Lung (tissue), 12 donors: Measurements from ENCODE around the gene MYT1. TPM values are rescaled to one million over a fixed set of nuclear protein-coding genes. Genes with fewer than 3 reads are reported as not detected.

Experiments
- ATAC-seq: fragments of 200-7000 bp; cut with Tn5 transposase; one replicate; pipeline ENCODE4 v1.9.1; 2020; ENCODE audit warnings: moderate number of reproducible peaks; ENCODE audit not compliant: insufficient read depth, low FRiP score
- DNase-seq, 3 donors: peaks; one replicate each; pipeline ENCODE4 v3.0.0-alpha.2; 2013 to 2017
- H3K27ac ChIP-seq, 2 donors: one replicate each; pipeline ENCODE4 v1.5.1; 2013; ENCODE audit warnings: mild to moderate bottlenecking in 2 of 2, moderate library complexity in 2 of 2, control low read depth in 1 of 2, inconsistent platforms in 1 of 2, low read depth in 1 of 2, low read length in 1 of 2
- H3K27me3 ChIP-seq, 3 donors: one replicate each; pipeline ENCODE4 v1.5.1; 2013; ENCODE audit warnings: low read length in 2 of 3; ENCODE audit not compliant: control insufficient read depth in 3 of 3, insufficient read depth in 3 of 3
- H3K36me3 ChIP-seq, 4 donors: one replicate each; pipeline ENCODE4 v1.5.1; 2013; ENCODE audit warnings: low read length in 4 of 4, mild to moderate bottlenecking in 1 of 4, moderate library complexity in 1 of 4; ENCODE audit not compliant: control insufficient read depth in 4 of 4, insufficient read depth in 4 of 4
- H3K4me1 ChIP-seq, 5 donors: one replicate each; pipeline ENCODE4 v1.5.1; 2013; ENCODE audit warnings: low read length in 5 of 5, mild to moderate bottlenecking in 2 of 5, moderate library complexity in 1 of 5; ENCODE audit not compliant: control insufficient read depth in 5 of 5, insufficient read depth in 5 of 5
- H3K4me3 ChIP-seq: one replicate; pipeline ENCODE4 v1.5.1; 2013; ENCODE audit warnings: mild to moderate bottlenecking, control low read depth, moderate library complexity
- H3K9ac ChIP-seq, 2 donors: one replicate each; pipeline ENCODE4 v1.5.1; 2013; ENCODE audit warnings: low read length in 2 of 2, control low read depth in 1 of 2; ENCODE audit not compliant: insufficient read depth in 1 of 2
- H3K9me3 ChIP-seq, 4 donors: one replicate each; pipeline ENCODE4 v1.5.1; 2013; ENCODE audit warnings: low read length in 3 of 4, mild to moderate bottlenecking in 1 of 4, moderate library complexity in 1 of 4; ENCODE audit not compliant: control insufficient read depth in 4 of 4, insufficient read depth in 3 of 4
- WGBS, 2 donors: extraction: QIAGEN DNeasy Blood & Tissue Kit; methylation state at CpG; one replicate each; pipeline ENCODE4 v1.1.7; 2013; 5-methylcytosine and 5-hydroxymethylcytosine counted together
- polyA plus RNA-seq, 2 donors: library from polyadenylated mRNA; stranded (reverse); fragments of 200-250 nt; gene quantifications; one replicate each; pipeline ENCODE4 v1.2.1, GENCODE V29; 2013
- total RNA-seq, 2 donors: library from RNA; depleted of rRNA in 1 of 2; stranded (reverse); fragments of >200 nt in 1 of 2; gene quantifications; one replicate each; pipeline ENCODE4 v1.2.1, GENCODE V29; 2014 to 2021
- TF ChIP-seq, protein P1 (sequence below): IDR thresholded peaks from 2 replicates; pipeline ENCODE4 v1.5.1; 2012; ENCODE audit warnings: mild to moderate bottlenecking; ENCODE audit errors: control extremely low read depth, extremely low read depth
- donor health status: control.
- donor health status: control.
- donor health status: Bipolar disorder and iron deficiency.
- donor health status: healthy.
- donor health status: DM: yes; HTN: yes; CAD: no.

The MYT1 gene
- total and polyA plus RNA-seq, 4 donors = 0.03 to 0.40 (median 0.10) TPM; not detected in 1

DNA sequence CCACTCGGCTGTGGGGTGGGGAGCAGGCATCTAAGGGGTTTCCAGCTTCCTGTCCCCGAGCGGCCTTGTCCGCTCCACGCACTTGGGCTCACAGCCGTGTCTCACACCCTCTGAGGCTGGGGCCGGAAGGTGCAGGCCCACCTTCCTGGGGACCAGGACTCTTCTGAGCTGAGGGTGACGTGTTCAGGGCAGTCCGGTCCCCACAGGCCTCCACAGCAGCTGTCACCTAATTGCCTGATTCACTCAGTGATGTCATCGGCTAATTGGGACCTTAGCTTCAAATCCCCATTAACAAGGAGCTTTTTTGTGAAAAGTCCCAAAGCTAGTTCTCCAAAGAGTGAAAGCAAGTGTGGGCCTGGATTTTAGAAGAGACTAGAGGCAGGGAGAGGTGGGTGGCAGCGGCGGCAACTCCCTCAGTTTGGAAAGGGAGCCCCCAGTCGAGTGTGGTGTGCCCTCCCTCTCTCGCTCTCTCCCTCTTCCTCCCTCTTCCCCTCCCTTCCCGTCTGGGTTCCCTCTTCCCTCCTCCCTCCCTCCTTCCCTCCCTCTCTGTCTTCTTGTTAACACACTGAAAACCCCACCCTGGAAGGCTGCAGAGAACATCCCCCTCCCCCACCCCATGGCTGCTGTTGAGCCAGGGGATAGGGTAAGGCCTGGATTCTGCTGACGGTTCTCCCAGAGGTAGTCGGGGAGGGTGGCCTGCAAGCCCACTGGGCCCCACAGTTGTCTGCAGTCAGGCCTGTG lies 39.0 kb downstream of the MYT1 start:
- no peak for DNase-seq

DNA sequence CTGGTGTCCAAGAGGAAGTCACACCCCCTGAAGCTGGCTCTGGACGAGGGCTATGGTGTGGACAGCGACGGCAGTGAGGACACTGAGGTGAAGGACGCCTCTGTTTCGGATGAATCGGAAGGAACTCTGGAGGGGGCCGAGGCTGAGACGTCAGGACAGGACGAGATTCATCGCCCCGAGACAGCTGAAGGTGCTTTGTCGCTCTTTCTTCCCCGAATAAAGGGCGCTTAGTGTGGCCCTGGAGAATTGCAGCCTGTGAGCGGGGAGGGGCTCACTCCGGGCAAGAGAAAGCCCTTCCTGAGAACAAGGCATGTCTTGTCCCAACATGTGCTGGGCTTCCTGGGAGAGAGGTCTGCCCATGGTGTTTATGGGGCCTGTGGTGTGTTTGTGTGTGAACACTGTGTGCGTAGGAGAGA lies 41.4 kb downstream of the MYT1 start:
- ATAC-seq (no peak), DNase-seq (no peak)
- TF ChIP-seq, protein P1, sequence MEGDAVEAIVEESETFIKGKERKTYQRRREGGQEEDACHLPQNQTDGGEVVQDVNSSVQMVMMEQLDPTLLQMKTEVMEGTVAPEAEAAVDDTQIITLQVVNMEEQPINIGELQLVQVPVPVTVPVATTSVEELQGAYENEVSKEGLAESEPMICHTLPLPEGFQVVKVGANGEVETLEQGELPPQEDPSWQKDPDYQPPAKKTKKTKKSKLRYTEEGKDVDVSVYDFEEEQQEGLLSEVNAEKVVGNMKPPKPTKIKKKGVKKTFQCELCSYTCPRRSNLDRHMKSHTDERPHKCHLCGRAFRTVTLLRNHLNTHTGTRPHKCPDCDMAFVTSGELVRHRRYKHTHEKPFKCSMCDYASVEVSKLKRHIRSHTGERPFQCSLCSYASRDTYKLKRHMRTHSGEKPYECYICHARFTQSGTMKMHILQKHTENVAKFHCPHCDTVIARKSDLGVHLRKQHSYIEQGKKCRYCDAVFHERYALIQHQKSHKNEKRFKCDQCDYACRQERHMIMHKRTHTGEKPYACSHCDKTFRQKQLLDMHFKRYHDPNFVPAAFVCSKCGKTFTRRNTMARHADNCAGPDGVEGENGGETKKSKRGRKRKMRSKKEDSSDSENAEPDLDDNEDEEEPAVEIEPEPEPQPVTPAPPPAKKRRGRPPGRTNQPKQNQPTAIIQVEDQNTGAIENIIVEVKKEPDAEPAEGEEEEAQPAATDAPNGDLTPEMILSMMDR = no peak
- no peak overlapping the region for H3K9ac ChIP-seq
- 78 to 81% methylated on average over 17 of the region's 17 CpGs for WGBS, 2 donors
- H3K27ac ChIP-seq = no peak overlapping the region
- no peaks in the 10 kb centered on the region for H3K9me3 ChIP-seq
- no peaks in the 10 kb centered on the region for H3K4me1 ChIP-seq
- no peak overlapping the region for H3K4me3 ChIP-seq
- H3K27me3 ChIP-seq = no peaks in the 10 kb centered on the region
- no peaks in the 10 kb centered on the region for H3K36me3 ChIP-seq

More for the DNA sequence above, 39.0 kb downstream of the MYT1 start:
- Histone ChIP-seq H3K4me3 (no peak overlapping the region), H3K9me3 (no peaks in the 10 kb centered on the region), H3K27me3 (no peaks in the 10 kb centered on the region), H3K4me1 (no peaks in the 10 kb centered on the region), H3K9ac (no peak overlapping the region), H3K36me3 (no peaks in the 10 kb centered on the region), H3K27ac (no peak overlapping the region)
- no peak for ATAC-seq
- TF ChIP-seq, protein P1 = no peak
- WGBS, 2 donors = 68 to 80% methylated on average over 17 of the region's 17 CpGs

DNA sequence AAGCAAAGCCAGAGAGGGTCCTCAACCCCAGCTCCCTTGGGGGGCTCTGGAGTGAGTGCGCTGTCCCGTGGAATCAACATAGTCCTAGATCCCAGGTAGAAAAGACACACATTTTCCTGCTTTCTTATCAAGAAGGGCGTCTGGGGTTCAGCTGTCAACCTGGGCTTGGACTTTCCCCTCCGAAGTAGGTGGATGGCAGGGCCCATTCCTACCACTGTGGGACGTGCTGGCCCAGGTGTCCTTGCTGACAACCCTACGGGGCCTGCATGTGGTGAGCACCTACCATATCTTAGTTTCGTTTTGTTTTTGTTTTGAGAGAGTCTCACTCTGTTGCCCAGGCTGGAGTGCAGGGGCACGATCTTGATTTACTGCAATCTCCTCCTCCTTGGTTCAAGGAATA lies 42.4 kb downstream of the MYT1 start:
- ATAC-seq = no peak
- Histone ChIP-seq H3K36me3 (no peaks in the 10 kb centered on the region), H3K9me3 (no peaks in the 10 kb centered on the region), H3K4me1 (peaks cover 0 to 5% (median under 1%) of the 10 kb centered on the region in 5 donors), H3K27me3 (no peaks in the 10 kb centered on the region), H3K9ac (no peak overlapping the region), H3K27ac (no peak overlapping the region), H3K4me3 (no peak overlapping the region)
- DNase-seq = no peak
- TF ChIP-seq, protein P1 = no peak
- WGBS, 2 donors = 91 to 93% methylated on average over 8 of the region's 8 CpGs
